SU-DHL-6 (cell line): ENCODE measurements around the gene FCHSD2.

ENCODE experiments used
- H2AFZ ChIP-seq: fragments of 200-600 bp; sonication (generic); 2 replicates; pipeline ENCODE4 v1.6.1; 2014; ENCODE audit warnings: low read depth, mild to moderate bottlenecking, moderate library complexity, mixed read lengths, antibody characterized with exemption, low read length; ENCODE audit not compliant: severe bottlenecking
- H3F3A ChIP-seq: fragments of 200-600 bp; shearing (Covaris generic); 2 replicates; pipeline ENCODE4 v1.6.0; 2016; ENCODE audit warnings: antibody characterized with exemption, mild to moderate bottlenecking; ENCODE audit not compliant: insufficient read depth
- H3K27ac ChIP-seq: fragments of 200-600 bp; sonication (generic); 2 replicates; pipeline ENCODE4 v1.5.1; 2016; ENCODE audit warnings: low read depth, mild to moderate bottlenecking, low read length, moderate library complexity, mixed read lengths
- H3K27me3 ChIP-seq: fragments of 200-600 bp; sonication (generic), shearing (Covaris generic); 2 replicates; pipeline ENCODE4 v1.6.0; 2014; ENCODE audit warnings: mild to moderate bottlenecking, low read length
- H3K36me3 ChIP-seq: fragments of 200-600 bp; sonication (generic); 2 replicates; pipeline ENCODE4 v1.6.1; 2014; ENCODE audit warnings: mild to moderate bottlenecking, low read length, mixed read lengths
- H3K4me2 ChIP-seq: fragments of 300-600, 200-600 bp; shearing (Covaris generic), sonication (generic); 2 replicates; pipeline ENCODE4 v1.6.0; 2014; ENCODE audit warnings: low read length, low read depth, mild to moderate bottlenecking; ENCODE audit not compliant: poor library complexity, severe bottlenecking
- H3K4me3 ChIP-seq: fragments of 200-600 bp; sonication (generic); 2 replicates; pipeline ENCODE4 v1.5.1; 2014; ENCODE audit warnings: antibody characterized with exemption, low read length, mild to moderate bottlenecking, mixed read lengths; ENCODE audit not compliant: insufficient read depth, poor library complexity, severe bottlenecking
- H3K79me2 ChIP-seq: fragments of 200-600 bp; sonication (generic); 2 replicates; pipeline ENCODE4 v1.6.1; 2014; ENCODE audit warnings: mild to moderate bottlenecking, low read length, moderate library complexity; ENCODE audit not compliant: insufficient read depth
- H3K9ac ChIP-seq: fragments of 200-600 bp; sonication (generic); 2 replicates; pipeline ENCODE4 v1.7.0; 2014; ENCODE audit warnings: mild to moderate bottlenecking, low read length
- H3K9me2 ChIP-seq: fragments of 200-600 bp; sonication (generic); replicated peaks from 2 replicates; pipeline ENCODE4 v1.6.1; 2014; ENCODE audit warnings: low read length; ENCODE audit not compliant: insufficient read depth
- H3K9me3 ChIP-seq: fragments of 200-600 bp; sonication (generic); 2 replicates; pipeline ENCODE4 v1.6.1; 2014; ENCODE audit warnings: low read length, mixed read lengths; ENCODE audit not compliant: insufficient read depth
- H4K20me1 ChIP-seq: fragments of 200-600 bp; sonication (generic); 2 replicates; pipeline ENCODE4 v1.6.1; 2014; ENCODE audit warnings: low read depth, mild to moderate bottlenecking, antibody characterized with exemption, low read length, moderate library complexity, mixed read lengths
- EZH2phosphoT487 ChIP-seq: fragments of 200-600 bp; sonication (generic), shearing (Covaris generic); conservative IDR thresholded peaks from 2 replicates; pipeline ENCODE4 v1.6.1; 2018; ENCODE audit warnings: mild to moderate bottlenecking, antibody characterized with exemption, low read length, moderate library complexity, mixed read lengths
- TF ChIP-seq, protein P1 (sequence below): fragments of 200-600 bp; sonication (generic); IDR thresholded peaks from one replicate; pipeline ENCODE4 v1.5.1; 2017; ENCODE audit warnings: antibody characterized with exemption, mild to moderate bottlenecking, low read length, moderate library complexity; ENCODE audit not compliant: insufficient read depth, poor library complexity, severe bottlenecking

Gene FCHSD2

DNA sequence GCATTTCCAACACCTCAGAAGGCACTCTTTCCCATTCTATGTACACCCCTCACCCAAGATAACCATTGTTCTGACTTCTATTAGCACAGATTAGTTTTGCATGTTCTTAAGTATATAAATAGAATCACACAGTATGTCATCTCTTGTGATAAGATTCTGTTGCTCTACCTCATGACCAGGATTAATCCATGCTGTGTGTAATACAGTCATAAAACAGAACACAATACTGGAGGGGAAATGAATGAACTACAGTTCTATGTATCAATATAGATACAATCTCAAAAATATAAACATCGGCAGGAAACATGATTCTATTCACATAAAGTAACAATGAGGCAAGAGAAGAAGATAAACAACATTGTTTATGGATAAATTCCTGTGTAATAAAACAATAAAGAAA lies 176.4 kb downstream of the FCHSD2 start:
- Histone ChIP-seq H4K20me1 (no peaks in the 10 kb centered on the region), H3K4me2 (no peak overlapping the region), H3K4me3 (no peak overlapping the region), H3K9me3 (no peaks in the 10 kb centered on the region), H3K9ac (no peak overlapping the region), H3K27me3 (no peaks in the 10 kb centered on the region), H3K27ac (no peak overlapping the region), H3K79me2 (peaks cover 25% of the 10 kb centered on the region), H3K9me2 (no peaks in the 10 kb centered on the region), H3K36me3 (peaks cover 36% of the 10 kb centered on the region), H2AFZ (no peak overlapping the region), H3F3A (0 out of 2 replicates have a peak, but pooled peaks cover 5% of the 10 kb centered on the region)
- TF ChIP-seq EZH2phosphoT487 = no peak
- TF ChIP-seq, protein P1, sequence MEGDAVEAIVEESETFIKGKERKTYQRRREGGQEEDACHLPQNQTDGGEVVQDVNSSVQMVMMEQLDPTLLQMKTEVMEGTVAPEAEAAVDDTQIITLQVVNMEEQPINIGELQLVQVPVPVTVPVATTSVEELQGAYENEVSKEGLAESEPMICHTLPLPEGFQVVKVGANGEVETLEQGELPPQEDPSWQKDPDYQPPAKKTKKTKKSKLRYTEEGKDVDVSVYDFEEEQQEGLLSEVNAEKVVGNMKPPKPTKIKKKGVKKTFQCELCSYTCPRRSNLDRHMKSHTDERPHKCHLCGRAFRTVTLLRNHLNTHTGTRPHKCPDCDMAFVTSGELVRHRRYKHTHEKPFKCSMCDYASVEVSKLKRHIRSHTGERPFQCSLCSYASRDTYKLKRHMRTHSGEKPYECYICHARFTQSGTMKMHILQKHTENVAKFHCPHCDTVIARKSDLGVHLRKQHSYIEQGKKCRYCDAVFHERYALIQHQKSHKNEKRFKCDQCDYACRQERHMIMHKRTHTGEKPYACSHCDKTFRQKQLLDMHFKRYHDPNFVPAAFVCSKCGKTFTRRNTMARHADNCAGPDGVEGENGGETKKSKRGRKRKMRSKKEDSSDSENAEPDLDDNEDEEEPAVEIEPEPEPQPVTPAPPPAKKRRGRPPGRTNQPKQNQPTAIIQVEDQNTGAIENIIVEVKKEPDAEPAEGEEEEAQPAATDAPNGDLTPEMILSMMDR = no peak

DNA sequence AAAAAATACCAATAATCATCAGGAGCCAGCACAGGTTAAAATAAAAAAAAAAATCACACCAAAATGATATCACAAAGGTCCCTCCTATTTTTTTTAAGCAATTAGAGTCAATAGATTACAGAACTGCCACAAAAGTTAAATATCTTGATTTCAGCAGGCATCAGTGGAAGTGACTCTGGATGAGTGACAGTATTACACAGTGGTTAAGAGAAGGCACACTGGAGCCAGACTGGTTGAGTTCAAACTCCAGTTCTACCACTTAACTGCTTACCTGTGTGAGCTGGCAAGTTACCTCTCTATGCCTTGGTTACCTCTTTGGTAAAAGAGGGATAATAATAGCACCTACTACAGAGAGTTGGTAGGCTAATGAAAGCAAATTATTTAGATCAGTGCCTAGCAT lies 179.4 kb downstream of the FCHSD2 start:
- Histone ChIP-seq H2AFZ (no peak overlapping the region), H3K9ac (no peak overlapping the region), H3K4me2 (no peak overlapping the region), H3K27ac (no peak overlapping the region), H3K36me3 (peaks cover 37% of the 10 kb centered on the region), H3F3A (no peaks in the 10 kb centered on the region), H3K27me3 (no peaks in the 10 kb centered on the region), H4K20me1 (no peaks in the 10 kb centered on the region), H3K79me2 (no peaks in the 10 kb centered on the region), H3K9me2 (no peaks in the 10 kb centered on the region), H3K9me3 (no peaks in the 10 kb centered on the region), H3K4me3 (no peak overlapping the region)
- TF ChIP-seq EZH2phosphoT487 = no peak

DNA sequence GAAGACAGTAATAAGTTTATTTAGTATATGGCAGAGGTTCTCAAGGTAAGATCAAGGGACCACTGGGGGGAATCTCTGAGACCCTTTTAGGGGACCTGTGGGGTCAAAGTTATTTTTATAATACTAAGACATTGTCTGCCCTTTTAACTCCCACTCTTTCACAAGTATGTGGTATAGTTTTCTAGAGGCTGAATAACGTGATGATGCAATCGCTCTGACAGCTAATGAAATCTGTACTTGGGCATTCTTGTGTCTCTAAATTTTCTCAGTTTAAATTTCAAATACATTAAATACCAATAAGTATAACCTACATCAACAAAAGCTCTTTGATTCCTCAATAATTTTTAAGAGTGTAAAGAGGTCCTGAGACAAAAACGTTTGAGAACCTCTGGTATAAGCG lies 180.0 kb downstream of the FCHSD2 start:
- H3K27me3 ChIP-seq = no peaks in the 10 kb centered on the region
- no peaks in the 10 kb centered on the region for H3K9me3 ChIP-seq
- no peak overlapping the region for H3K27ac ChIP-seq
- H3F3A ChIP-seq = no peaks in the 10 kb centered on the region
- H3K79me2 ChIP-seq = no peaks in the 10 kb centered on the region
- no peak overlapping the region for H3K4me2 ChIP-seq
- no peak overlapping the region for H3K4me3 ChIP-seq
- H3K36me3 ChIP-seq = peaks cover 42% of the 10 kb centered on the region
- no peak overlapping the region for H2AFZ ChIP-seq
- no peaks in the 10 kb centered on the region for H4K20me1 ChIP-seq
- no peaks in the 10 kb centered on the region for H3K9me2 ChIP-seq
- no peak overlapping the region for H3K9ac ChIP-seq
- TF ChIP-seq, protein P1 = no peak
- TF ChIP-seq EZH2phosphoT487 = no peak

DNA sequence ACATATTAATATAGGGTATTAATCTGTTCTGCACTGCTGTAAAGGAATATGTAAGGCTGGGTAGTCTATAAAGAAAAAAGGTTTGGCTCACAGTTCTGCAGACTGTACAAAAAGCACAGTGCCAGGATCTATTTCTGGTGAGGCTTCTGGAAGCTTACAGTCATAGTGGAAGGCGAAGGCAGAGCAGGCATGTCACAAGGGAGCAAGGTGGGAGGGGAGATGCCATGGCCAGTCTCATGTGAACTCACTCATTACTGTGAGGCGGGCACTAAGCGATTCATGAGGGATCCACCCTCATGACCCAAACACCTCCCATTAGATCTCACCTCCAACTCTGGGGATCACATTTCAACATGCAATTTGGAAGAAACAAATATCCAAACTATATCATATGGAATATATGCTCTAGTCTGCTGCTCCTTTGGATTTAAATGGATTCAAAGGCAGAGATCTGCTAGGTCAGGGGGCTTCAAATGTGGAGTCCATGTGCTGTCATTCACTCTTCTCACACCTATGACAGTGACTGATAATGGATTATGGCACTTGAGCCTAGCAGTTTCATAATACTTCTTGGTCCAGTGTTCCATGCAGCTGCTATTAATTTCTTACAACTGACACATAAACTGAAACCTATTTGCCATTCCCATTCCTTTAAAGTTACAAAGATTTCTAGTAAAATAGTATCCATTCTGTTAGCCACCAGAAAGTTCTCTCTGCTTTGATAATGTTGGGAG lies 182.0 kb downstream of the FCHSD2 start:
- H3K27me3 ChIP-seq = no peaks in the 10 kb centered on the region
- H3K9me3 ChIP-seq = no peaks in the 10 kb centered on the region
- H3K4me2 ChIP-seq = no peak overlapping the region
- no peaks in the 10 kb centered on the region for H3F3A ChIP-seq
- peaks cover 42% of the 10 kb centered on the region for H3K36me3 ChIP-seq
- no peak overlapping the region for H3K4me3 ChIP-seq
- peaks cover 13% of the 10 kb centered on the region; the same call in 1 of the 2 replicates for H3K79me2 ChIP-seq
- no peak overlapping the region for H2AFZ ChIP-seq
- H3K9ac ChIP-seq = no peak overlapping the region
- H4K20me1 ChIP-seq = no peaks in the 10 kb centered on the region
- no peak overlapping the region for H3K27ac ChIP-seq
- TF ChIP-seq, protein P1 = no peak
- TF ChIP-seq EZH2phosphoT487 = no peak
- H3K9me2 ChIP-seq = no peaks in the 10 kb centered on the region
